Measurements from ENCODE around the gene KLF6. TPM values are rescaled to one million over a fixed set of nuclear protein-coding genes. Genes with fewer than 3 reads are reported as not detected.

Gene KLF6
- total and polyA plus RNA-seq, 2 experiments from 2014 or later, result 187 to 602 TPM

DNA sequence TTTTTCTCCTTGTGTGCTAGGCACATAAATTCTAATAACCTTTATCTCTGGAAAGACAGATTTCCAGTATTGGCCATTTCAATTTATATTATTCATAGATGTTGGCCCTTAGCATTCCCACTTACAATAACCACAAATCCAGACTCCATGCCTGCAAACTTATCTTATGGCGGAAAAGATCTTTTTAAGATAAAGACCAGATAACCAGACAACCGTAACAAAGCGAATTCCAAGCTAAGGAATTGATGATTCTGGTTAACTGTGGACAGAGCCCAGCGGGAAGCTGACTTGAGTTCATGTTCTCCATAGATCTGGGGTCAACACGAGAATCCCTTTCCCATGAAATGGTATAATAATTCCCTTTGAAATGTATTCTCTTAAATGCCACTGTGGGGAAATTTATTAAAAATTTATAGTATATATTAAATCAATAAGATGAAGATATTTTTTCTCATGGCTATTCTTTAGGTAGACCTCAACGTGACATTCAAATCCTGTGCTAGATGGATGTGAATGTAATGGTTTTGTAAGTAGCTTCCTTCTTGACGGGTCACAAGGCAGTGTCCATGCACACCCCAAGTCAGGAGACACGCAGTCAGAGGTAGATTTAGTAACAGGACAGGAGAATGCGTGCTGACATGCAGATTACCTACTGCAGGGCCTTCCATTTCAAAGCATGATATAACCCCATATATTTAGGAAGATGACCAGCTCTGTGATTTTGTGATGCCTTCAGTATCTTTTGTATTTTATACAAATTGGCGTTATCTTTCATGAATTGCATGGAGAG is 37.7 kb upstream of the KLF6 start:
- Histone ChIP-seq H3K27ac (peak overlapping the region; percentile 30), H4K20me1 (ENCODE audit: insufficient read depth, poor library complexity, severe bottlenecking) (no peaks in the 10 kb centered on the region), H3K27me3 (no peaks in the 10 kb centered on the region), H3K4me2 (no peak overlapping the region), H3K9me3 (ENCODE audit: low read depth) (no peaks in the 10 kb centered on the region), H2AFZ (no peak overlapping the region), H3K79me2 (no peaks in the 10 kb centered on the region), H3K36me3 (replicated peaks; ENCODE audit: insufficient read depth, low read depth) (no peaks in the 10 kb centered on the region), H3K4me3 (no peak overlapping the region), H3K4me1 (ENCODE audit: insufficient read depth) (peaks cover 20% of the 10 kb centered on the region), H3K9me2 (replicated peaks; ENCODE audit: insufficient read depth) (no peaks in the 10 kb centered on the region)
- WGBS (ENCODE audit: low lambda C conversion rate, missing lambda C conversion rate), result 70% methylated on average over 10 of the region's 10 CpGs
- TF ChIP-seq, protein P1, sequence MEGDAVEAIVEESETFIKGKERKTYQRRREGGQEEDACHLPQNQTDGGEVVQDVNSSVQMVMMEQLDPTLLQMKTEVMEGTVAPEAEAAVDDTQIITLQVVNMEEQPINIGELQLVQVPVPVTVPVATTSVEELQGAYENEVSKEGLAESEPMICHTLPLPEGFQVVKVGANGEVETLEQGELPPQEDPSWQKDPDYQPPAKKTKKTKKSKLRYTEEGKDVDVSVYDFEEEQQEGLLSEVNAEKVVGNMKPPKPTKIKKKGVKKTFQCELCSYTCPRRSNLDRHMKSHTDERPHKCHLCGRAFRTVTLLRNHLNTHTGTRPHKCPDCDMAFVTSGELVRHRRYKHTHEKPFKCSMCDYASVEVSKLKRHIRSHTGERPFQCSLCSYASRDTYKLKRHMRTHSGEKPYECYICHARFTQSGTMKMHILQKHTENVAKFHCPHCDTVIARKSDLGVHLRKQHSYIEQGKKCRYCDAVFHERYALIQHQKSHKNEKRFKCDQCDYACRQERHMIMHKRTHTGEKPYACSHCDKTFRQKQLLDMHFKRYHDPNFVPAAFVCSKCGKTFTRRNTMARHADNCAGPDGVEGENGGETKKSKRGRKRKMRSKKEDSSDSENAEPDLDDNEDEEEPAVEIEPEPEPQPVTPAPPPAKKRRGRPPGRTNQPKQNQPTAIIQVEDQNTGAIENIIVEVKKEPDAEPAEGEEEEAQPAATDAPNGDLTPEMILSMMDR (IDR thresholded peaks at IDR 0.05; ENCODE audit: poor library complexity), result no peak
- TF ChIP-seq EZH2phosphoT487 (IDR thresholded peaks at IDR 0.05; ENCODE audit: low read depth, severe bottlenecking, unreplicated experiment), result no peak
- TF ChIP-seq EZH2 (IDR thresholded peaks at IDR 0.05; ENCODE audit: borderline replicate concordance), result no peak
- no peak for DNase-seq (ENCODE audit: low spot score)

DNA sequence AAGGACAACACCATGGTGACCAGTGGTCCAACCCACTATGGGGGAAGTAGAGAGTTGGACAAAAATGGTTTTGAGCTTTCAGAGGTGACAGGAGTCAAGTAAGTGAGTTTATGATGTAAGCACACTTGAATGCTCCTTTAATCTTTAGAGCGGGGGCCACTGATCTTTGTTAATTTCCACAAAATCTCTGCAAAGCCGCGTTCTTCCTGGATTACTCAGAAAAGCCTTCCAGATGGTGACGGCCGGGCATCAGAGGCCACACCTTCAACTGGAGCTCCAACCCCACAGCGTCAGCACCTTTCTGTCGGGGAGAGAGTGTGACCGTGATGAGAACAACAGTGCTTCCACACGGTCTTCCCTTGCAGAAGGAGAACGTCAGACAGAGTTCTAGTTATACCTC is 35.2 kb upstream of the KLF6 start:
- Histone ChIP-seq H3K27ac (peak overlapping the region; percentile 73), H2AFZ (no peak overlapping the region), H3K36me3 (replicated peaks; ENCODE audit: insufficient read depth, low read depth) (no peaks in the 10 kb centered on the region), H3K4me2 (no peak overlapping the region), H3K27me3 (no peaks in the 10 kb centered on the region), H3K9me2 (replicated peaks; ENCODE audit: insufficient read depth) (no peaks in the 10 kb centered on the region), H3K79me2 (no peaks in the 10 kb centered on the region), H3K9me3 (ENCODE audit: low read depth) (no peaks in the 10 kb centered on the region), H3K4me3 (no peak overlapping the region), H3K4me1 (ENCODE audit: insufficient read depth) (peaks cover 7% of the 10 kb centered on the region), H4K20me1 (ENCODE audit: insufficient read depth, poor library complexity, severe bottlenecking) (no peaks in the 10 kb centered on the region)
- TF ChIP-seq EZH2phosphoT487 (IDR thresholded peaks at IDR 0.05; ENCODE audit: low read depth, severe bottlenecking, unreplicated experiment), result no peak
- TF ChIP-seq, protein P1 (IDR thresholded peaks at IDR 0.05; ENCODE audit: poor library complexity), result no peak
- TF ChIP-seq EZH2 (IDR thresholded peaks at IDR 0.05; ENCODE audit: borderline replicate concordance), result no peak
- 36% methylated on average over 10 of the region's 10 CpGs for WGBS (ENCODE audit: low lambda C conversion rate, missing lambda C conversion rate)
- peak; percentile 69 for DNase-seq (ENCODE audit: low spot score)

DNA sequence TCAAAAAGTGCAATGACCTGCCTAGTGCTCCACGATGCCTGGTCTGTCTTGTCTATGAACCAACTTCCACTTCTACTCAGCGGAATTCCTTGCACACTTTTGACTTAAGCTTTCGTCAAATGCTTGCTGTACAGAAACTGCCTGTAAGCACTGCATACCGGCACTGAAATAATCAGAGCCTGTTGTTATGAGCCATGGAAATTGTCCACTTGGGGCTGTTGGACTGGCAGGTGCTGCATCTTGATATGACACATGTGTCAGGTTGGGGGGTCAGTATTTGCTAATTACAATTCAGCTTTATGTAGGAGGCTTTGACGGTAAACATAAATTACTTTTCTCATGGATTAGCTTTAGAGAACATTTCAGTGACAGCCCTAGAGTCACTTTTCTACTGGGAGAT is 32.0 kb upstream of the KLF6 start:
- Histone ChIP-seq H3K4me2 (no peak overlapping the region), H4K20me1 (ENCODE audit: insufficient read depth, poor library complexity, severe bottlenecking) (no peaks in the 10 kb centered on the region), H3K36me3 (replicated peaks; ENCODE audit: insufficient read depth, low read depth) (no peaks in the 10 kb centered on the region), H3K9me2 (replicated peaks; ENCODE audit: insufficient read depth) (no peaks in the 10 kb centered on the region), H3K79me2 (no peaks in the 10 kb centered on the region), H3K4me1 (ENCODE audit: insufficient read depth) (peaks cover 1% of the 10 kb centered on the region), H3K27me3 (no peaks in the 10 kb centered on the region), H3K4me3 (no peak overlapping the region), H2AFZ (no peak overlapping the region), H3K9me3 (ENCODE audit: low read depth) (no peaks in the 10 kb centered on the region), H3K27ac (no peak overlapping the region)
- DNase-seq (ENCODE audit: low spot score), result no peak
- TF ChIP-seq EZH2phosphoT487 (IDR thresholded peaks at IDR 0.05; ENCODE audit: low read depth, severe bottlenecking, unreplicated experiment), result no peak
- TF ChIP-seq, protein P1 (IDR thresholded peaks at IDR 0.05; ENCODE audit: poor library complexity), result no peak
- TF ChIP-seq EZH2 (IDR thresholded peaks at IDR 0.05; ENCODE audit: borderline replicate concordance), result no peak
- WGBS (ENCODE audit: low lambda C conversion rate, missing lambda C conversion rate), result 71% methylated on average over 5 of the region's 5 CpGs
